ENCODE data around the gene CACNA2D1. TPM values are rescaled to one million over a fixed set of nuclear protein-coding genes. Genes with fewer than 3 reads are reported as not detected.

The CACNA2D1 gene
- total RNA-seq, 1 donor from 2014 or later = 197 TPM

- DNase-seq = no peak
Measured at GRCh38 chr7:81960026-81960425, 483.6 kb downstream of the CACNA2D1 start.

- peak; percentile 12 for DNase-seq
Measured at GRCh38 chr7:81957517-81957916, 486.1 kb downstream of the CACNA2D1 start.

- DNase-seq = peak; percentile 60
Measured at GRCh38 chr7:81956520-81956919, 487.1 kb downstream of the CACNA2D1 start.

- no peak for DNase-seq
Measured at GRCh38 chr7:81949306-81949705, 494.3 kb downstream of the CACNA2D1 start.

GRCh38 chr7:81944058-81944457 lies 499.5 kb downstream of the CACNA2D1 start:
- DNase-seq = peak; percentile 59

- no peak for DNase-seq
Measured at GRCh38 chr7:81937091-81937490, 506.5 kb downstream of the CACNA2D1 start.

GRCh38 chr7:81934596-81935301 lies 508.8 kb downstream of the CACNA2D1 start:
- DNase-seq = no peak

- DNase-seq = no peak
Measured at GRCh38 chr7:81932936-81933335, 510.6 kb downstream of the CACNA2D1 start.

GRCh38 chr7:81929386-81929785 lies 514.2 kb downstream of the CACNA2D1 start:
- DNase-seq = no peak

GRCh38 chr7:81926154-81926553 lies 517.4 kb downstream of the CACNA2D1 start:
- no peak for DNase-seq

- DNase-seq = no peak
Measured at GRCh38 chr7:81925530-81925929, 518.0 kb downstream of the CACNA2D1 start.

GRCh38 chr7:81924494-81924893 lies 519.1 kb downstream of the CACNA2D1 start:
- DNase-seq = no peak

- DNase-seq = no peak
Measured at GRCh38 chr7:81919494-81919893, 524.1 kb downstream of the CACNA2D1 start.

- DNase-seq = no peak
Measured at GRCh38 chr7:81908220-81908619, 535.4 kb downstream of the CACNA2D1 start.

- no peak for DNase-seq
Measured at GRCh38 chr7:81903115-81903514, 540.5 kb downstream of the CACNA2D1 start.

GRCh38 chr7:81902536-81902935 lies 541.0 kb downstream of the CACNA2D1 start:
- no peak for DNase-seq
